ENCODE measurements around the gene COX17. TPM values are rescaled to one million over a fixed set of nuclear protein-coding genes. Genes with fewer than 3 reads are reported as not detected.

The COX17 gene, protein sequence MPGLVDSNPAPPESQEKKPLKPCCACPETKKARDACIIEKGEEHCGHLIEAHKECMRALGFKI
- 100 to 1,000 TPM; 104 to 113 TPM for total RNA-seq

DNA sequence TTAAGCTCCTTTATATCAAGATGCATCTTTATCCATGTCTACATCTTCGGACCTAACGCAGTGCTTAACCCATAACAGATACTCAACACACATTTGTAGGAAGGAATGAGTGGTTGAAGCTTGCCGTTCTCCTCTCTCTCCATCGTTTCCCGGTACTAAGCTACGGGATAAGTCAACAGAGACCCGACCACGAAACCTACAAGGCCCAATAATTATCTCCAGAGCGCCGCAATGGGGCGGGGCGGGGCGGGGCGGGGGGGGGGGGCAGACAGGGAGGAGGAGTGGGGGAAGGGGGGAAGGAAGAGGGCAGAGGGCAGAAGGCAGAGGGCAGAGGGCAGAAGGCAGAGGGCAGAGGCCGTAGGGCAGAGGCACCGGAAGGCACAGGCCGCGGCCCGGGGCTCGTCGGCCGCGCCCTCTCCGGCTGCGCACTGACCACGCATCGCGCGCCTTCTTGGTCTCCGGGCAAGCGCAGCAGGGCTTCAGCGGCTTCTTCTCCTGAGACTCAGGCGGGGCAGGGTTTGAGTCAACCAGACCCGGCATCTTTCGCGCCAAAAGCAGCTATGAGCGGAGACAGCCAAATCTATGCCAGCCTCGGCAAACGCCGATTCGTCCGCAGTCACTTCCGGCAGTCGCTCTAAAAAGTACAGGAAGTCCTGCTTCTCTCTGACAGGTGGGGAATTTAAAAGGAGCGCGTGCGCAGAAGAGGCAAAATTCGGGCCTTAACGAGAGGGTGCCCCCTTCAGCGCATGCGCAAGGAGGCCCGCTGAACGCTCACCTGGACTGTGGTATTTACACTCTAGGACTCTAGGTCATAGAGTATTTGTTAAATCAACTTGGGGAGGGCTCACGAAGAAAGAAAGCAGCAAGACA is at the start of gene COX17:
Gene COX17, minus strand, starts transcription at position 636 of the 870 bp plus-strand sequence. Its CDS starts 96 bp downstream, at position 540.
- Mint-ChIP-seq H3K36me3 (ENCODE audit: low read depth) (peaks cover 19% of the 10 kb centered on the region), H3K27ac (peak within 1 kb of the TSS; percentile 95), H3K9me3 (no peaks in the 10 kb centered on the region), H3K27me3 (ENCODE audit: low read depth) (no peaks in the 10 kb centered on the region), H3K4me1 (ENCODE audit: low read depth) (peaks cover 31% of the 10 kb centered on the region), H3K4me3 (peak within 1 kb of the TSS; percentile 82)
- CTCF ChIA-PET = interaction anchor here (0.6 to 1.9 kb wide), 2 partner anchors 319 to 403 kb away, joined by 3 to 7 read pairs; no protein-coding TSS in a partner anchor
- DNase-seq = peak; percentile 97
- intact Hi-C loops (cut with micrococcal nuclease) = loop anchor here (1.0 to 2.0 kb wide), 12 partner anchors 23 to 458 kb away; partner anchors contain the start of genes ADPRH, ARHGAP31, B4GALT4 and GSK3B

GRCh38 chr3:119726909-119727308 is 49.7 kb upstream of the COX17 start:
- CTCF ChIA-PET = interaction anchor here (1.7 kb wide), 1 partner anchor 82 kb away, joined by 4 read pairs; no protein-coding TSS in a partner anchor
- H3K9me3 Mint-ChIP-seq = no peaks in the 10 kb centered on the region
- H3K4me3 Mint-ChIP-seq = no peak overlapping the region
- H3K27me3 Mint-ChIP-seq (ENCODE audit: low read depth) = no peaks in the 10 kb centered on the region
- H3K36me3 Mint-ChIP-seq (ENCODE audit: low read depth) = no peaks in the 10 kb centered on the region
- intact Hi-C loops (cut with micrococcal nuclease) = no loop called here
- no peaks in the 10 kb centered on the region for H3K4me1 Mint-ChIP-seq (ENCODE audit: low read depth)
- H3K27ac Mint-ChIP-seq = no peak overlapping the region
- DNase-seq = no peak

- H3K27ac Mint-ChIP-seq = no peak overlapping the region
- no peaks in the 10 kb centered on the region for H3K27me3 Mint-ChIP-seq (ENCODE audit: low read depth)
- intact Hi-C loops (cut with micrococcal nuclease) = no loop called here
- CTCF ChIA-PET = interaction anchor here (0.7 to 1.6 kb wide), 3 partner anchors 10 to 837 kb away, joined by 3 to 4 read pairs (median 3); no protein-coding TSS in a partner anchor
- H3K9me3 Mint-ChIP-seq = no peaks in the 10 kb centered on the region
- no peak for DNase-seq
- no peaks in the 10 kb centered on the region for H3K4me1 Mint-ChIP-seq (ENCODE audit: low read depth)
- no peak overlapping the region for H3K4me3 Mint-ChIP-seq
- no peaks in the 10 kb centered on the region for H3K36me3 Mint-ChIP-seq (ENCODE audit: low read depth)
Observed at GRCh38 chr3:119723022-119723421, 45.8 kb upstream of the COX17 start.

- intact Hi-C loops (cut with micrococcal nuclease) = no loop called here
- no peaks in the 10 kb centered on the region for H3K4me1 Mint-ChIP-seq (ENCODE audit: low read depth)
Observed at GRCh38 chr3:119717520-119717919, 40.3 kb upstream of the COX17 start.

DNA sequence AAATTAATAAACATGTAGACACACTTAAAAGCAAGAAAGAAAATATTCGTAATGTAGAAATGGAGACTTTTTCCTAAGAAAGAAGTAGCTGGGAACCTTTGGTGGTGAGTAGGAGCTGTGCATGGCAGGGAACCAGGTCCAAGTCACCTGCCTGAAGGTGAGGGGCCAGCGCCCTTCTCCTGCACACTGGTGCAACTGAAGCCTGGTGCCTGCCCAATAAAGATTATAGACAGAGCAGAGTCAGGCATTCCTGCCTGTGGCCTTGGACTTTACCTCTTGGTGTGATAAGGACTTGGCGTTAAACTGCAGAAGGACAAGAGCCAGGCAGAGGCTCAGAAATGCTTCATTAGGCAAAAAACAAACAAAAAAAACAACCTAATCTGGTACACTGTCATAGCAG is 39.8 kb upstream of the COX17 start:
- CTCF ChIA-PET = interaction anchor here (0.6 kb wide), 1 partner anchor 96 kb away, joined by 4 read pairs; no protein-coding TSS in a partner anchor
- Mint-ChIP-seq H3K9me3 (no peaks in the 10 kb centered on the region), H3K4me3 (no peak overlapping the region), H3K27ac (no peak overlapping the region), H3K27me3 (ENCODE audit: low read depth) (no peaks in the 10 kb centered on the region), H3K4me1 (ENCODE audit: low read depth) (no peaks in the 10 kb centered on the region), H3K36me3 (ENCODE audit: low read depth) (no peaks in the 10 kb centered on the region)
- DNase-seq = no peak
- intact Hi-C loops (cut with micrococcal nuclease) = no loop called here

More at GRCh38 chr3:119717520-119717919, 40.3 kb upstream of the COX17 start:
- DNase-seq = no peak
- Mint-ChIP-seq H3K27me3 (ENCODE audit: low read depth) (no peaks in the 10 kb centered on the region), H3K9me3 (no peaks in the 10 kb centered on the region), H3K27ac (no peak overlapping the region), H3K4me3 (no peak overlapping the region), H3K36me3 (ENCODE audit: low read depth) (no peaks in the 10 kb centered on the region)
- CTCF ChIA-PET = interaction anchor here (0.6 to 1.1 kb wide), 3 partner anchors 27 to 1142 kb away, joined by 3 to 4 read pairs (median 3); no protein-coding TSS in a partner anchor

DNA sequence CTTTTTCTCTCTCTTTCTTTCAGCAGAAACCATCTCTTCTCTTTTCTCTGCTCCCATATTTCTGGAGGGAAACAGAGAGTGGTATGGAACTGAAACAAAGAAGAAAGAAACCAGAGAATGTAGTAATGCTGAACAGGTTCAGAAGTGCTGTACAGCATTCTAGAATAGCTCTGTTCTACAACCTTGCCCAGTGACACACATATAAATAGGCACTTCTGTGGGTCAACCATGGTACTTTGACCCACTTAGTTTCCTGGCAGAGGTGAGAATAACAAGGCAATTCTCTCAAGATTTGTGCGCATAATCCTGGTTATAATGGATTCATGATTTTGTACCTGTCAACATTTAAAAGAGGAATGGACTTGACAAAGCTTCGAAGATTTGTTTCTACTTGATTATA is 37.9 kb upstream of the COX17 start:
- Mint-ChIP-seq H3K27me3 (ENCODE audit: low read depth) (no peaks in the 10 kb centered on the region), H3K36me3 (ENCODE audit: low read depth) (no peaks in the 10 kb centered on the region), H3K4me1 (ENCODE audit: low read depth) (no peaks in the 10 kb centered on the region), H3K9me3 (no peaks in the 10 kb centered on the region), H3K4me3 (no peak overlapping the region), H3K27ac (no peak overlapping the region)
- intact Hi-C loops (cut with micrococcal nuclease) = no loop called here
- DNase-seq = no peak
- CTCF ChIA-PET = no interaction called here

- peaks cover 2% of the 10 kb centered on the region for H3K27me3 Mint-ChIP-seq (ENCODE audit: low read depth)
- intact Hi-C loops (cut with micrococcal nuclease) = loop anchor here (1.0 to 5.0 kb wide), 3 partner anchors 390 to 893 kb away; partner anchors contain the start of genes GSK3B, LRRC58 and NDUFB4
- DNase-seq = no peak
- no peak overlapping the region for H3K27ac Mint-ChIP-seq
- peaks cover 1% of the 10 kb centered on the region for H3K9me3 Mint-ChIP-seq
- CTCF ChIA-PET = interaction anchor here (1.0 kb wide), 1 partner anchor 38 kb away, joined by 3 read pairs; no protein-coding TSS in a partner anchor
- peaks cover 45% of the 10 kb centered on the region for H3K4me1 Mint-ChIP-seq (ENCODE audit: low read depth)
- no peaks in the 10 kb centered on the region for H3K36me3 Mint-ChIP-seq (ENCODE audit: low read depth)
- H3K4me3 Mint-ChIP-seq = peak overlapping the region; percentile 72
Observed at GRCh38 chr3:119703820-119704531, 26.8 kb upstream of the COX17 start.

GRCh38 chr3:119702530-119703527 is 25.6 kb upstream of the COX17 start, which contains the start of gene CFAP91:
Gene CFAP91, plus strand, starts transcription at chr3:119703022. Its CDS starts 77 bp downstream, at chr3:119703099.
- Mint-ChIP-seq H3K27ac (no peak within 1 kb of the TSS), H3K36me3 (ENCODE audit: low read depth) (no peaks in the 10 kb centered on the region), H3K9me3 (peaks cover 1% of the 10 kb centered on the region), H3K4me3 (peak within 1 kb of the TSS; percentile 72), H3K4me1 (ENCODE audit: low read depth) (peaks cover 45% of the 10 kb centered on the region), H3K27me3 (ENCODE audit: low read depth) (peaks cover 2% of the 10 kb centered on the region)
- CTCF ChIA-PET = no interaction called here
- intact Hi-C loops (cut with micrococcal nuclease) = loop anchor here (1.0 to 5.0 kb wide), 3 partner anchors 391 to 894 kb away; partner anchors contain the start of genes GSK3B, LRRC58 and NDUFB4
- DNase-seq = peak; percentile 83

DNA sequence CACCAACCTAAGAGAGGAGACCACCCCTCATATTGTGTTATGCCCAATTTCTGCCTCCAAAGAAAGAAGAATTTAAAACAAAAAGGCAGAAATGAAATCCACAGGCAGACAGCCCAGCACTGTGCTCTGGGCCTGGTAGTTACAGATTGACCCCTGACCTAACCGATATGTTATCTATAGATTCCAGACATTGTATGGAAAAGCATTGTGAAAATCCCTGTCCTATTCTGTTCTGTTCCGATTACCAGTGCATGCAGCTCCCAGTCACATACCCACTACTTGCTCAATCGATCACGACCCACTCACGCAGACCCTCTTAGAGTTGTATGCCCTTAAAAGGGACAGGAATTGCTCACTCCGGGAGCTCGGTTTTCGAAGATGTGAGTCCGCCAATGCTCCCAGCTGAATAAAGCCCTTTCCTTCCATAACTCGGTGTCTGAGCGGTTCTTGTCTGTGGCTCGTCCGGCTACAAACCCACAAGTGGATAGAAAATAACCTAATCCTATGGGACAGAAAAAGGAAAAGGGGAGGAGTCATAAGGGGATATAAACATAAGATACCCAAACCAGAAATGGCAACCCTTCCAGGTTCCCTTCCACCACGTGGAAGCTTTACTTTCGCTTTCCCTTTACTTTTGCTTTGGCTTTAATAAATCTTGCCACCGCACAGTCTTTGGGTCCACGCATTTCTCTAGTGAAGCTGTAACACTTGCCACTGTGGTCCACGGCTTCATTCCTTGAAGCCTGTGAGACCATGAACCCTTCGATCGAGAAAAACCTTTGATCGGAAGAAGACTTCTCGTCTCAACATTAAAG is 23.9 kb upstream of the COX17 start:
- peak overlapping the region; percentile 88 for H3K27ac Mint-ChIP-seq
- H3K4me3 Mint-ChIP-seq = peak overlapping the region; percentile 23
- CTCF ChIA-PET = interaction anchor here (1.5 kb wide), 1 partner anchor 11 kb away, joined by 4 read pairs; no protein-coding TSS in a partner anchor
- peak; percentile 11 for DNase-seq
- peaks cover 2% of the 10 kb centered on the region for H3K27me3 Mint-ChIP-seq (ENCODE audit: low read depth)
- peaks cover 45% of the 10 kb centered on the region for H3K4me1 Mint-ChIP-seq (ENCODE audit: low read depth)
- H3K36me3 Mint-ChIP-seq (ENCODE audit: low read depth) = no peaks in the 10 kb centered on the region
- peaks cover 1% of the 10 kb centered on the region for H3K9me3 Mint-ChIP-seq
- intact Hi-C loops (cut with micrococcal nuclease) = loop anchor here (1.0 to 5.0 kb wide), 12 partner anchors 24 to 896 kb away; partner anchors contain the start of genes ARHGAP31, COX17, LRRC58 and NDUFB4

GRCh38 chr3:119700269-119700919 is 23.2 kb upstream of the COX17 start:
- Mint-ChIP-seq H3K9me3 (peaks cover 1% of the 10 kb centered on the region), H3K27me3 (ENCODE audit: low read depth) (peaks cover 2% of the 10 kb centered on the region), H3K27ac (peak overlapping the region; percentile 88), H3K4me1 (ENCODE audit: low read depth) (peaks cover 45% of the 10 kb centered on the region), H3K36me3 (ENCODE audit: low read depth) (no peaks in the 10 kb centered on the region), H3K4me3 (peak overlapping the region; percentile 23)
- peak; percentile 47 for DNase-seq
- CTCF ChIA-PET = interaction anchor here (1.5 kb wide), 1 partner anchor 10 kb away, joined by 4 read pairs; no protein-coding TSS in a partner anchor
- intact Hi-C loops (cut with micrococcal nuclease) = loop anchor here (1.0 to 5.0 kb wide), 11 partner anchors 23 to 897 kb away; partner anchors contain the start of genes ARHGAP31, COX17, LRRC58 and NDUFB4

Measured in activated naive CD4-positive, alpha-beta T cell treated with anti-CD3 and anti-CD28 coated beads for 36 hours (primary cell).